NCI-H748 treated with DMSO at 0.1 percent for 48 hours (cell line): ENCODE measurements around the gene NEO1.
A peak's percentile ranks its signal among the peaks of the same experiment; 100 is the strongest.
"Not testable (repeated sequence)": the region's sequence is repeated elsewhere in the genome, so short reads cannot be mapped to it uniquely, and the experiment has no call there.

ENCODE experiments used
- DNase-seq: peaks from one replicate; lab custom pipeline; 2025; lab: John Stamatoyannopoulos, UW

NEO1 gene

GRCh38 chr15:73265536-73266153 is 213.4 kb downstream of the NEO1 start:
- peak; percentile 7 for DNase-seq

DNA sequence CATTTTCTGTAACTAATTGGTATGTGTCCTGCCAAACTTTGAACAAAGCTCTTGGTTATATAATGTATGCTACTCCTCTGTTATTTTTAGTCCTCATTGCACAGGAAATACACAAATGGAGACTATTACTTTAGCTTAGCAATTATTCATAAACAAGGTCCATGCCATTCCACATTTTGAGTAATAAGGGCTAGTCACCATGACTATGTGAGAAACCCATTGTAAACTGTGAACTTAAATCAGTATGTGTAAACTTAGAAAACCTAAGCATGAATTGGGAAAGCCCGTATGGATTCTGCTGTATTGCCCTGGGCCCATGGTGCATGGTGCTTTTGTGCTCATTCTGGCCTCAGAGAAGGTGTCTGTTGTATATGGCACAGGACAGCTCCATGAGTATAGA is 216.2 kb downstream of the NEO1 start:
- no peak for DNase-seq

GRCh38 chr15:73270366-73271097 is 218.3 kb downstream of the NEO1 start:
- DNase-seq: no peak

DNA sequence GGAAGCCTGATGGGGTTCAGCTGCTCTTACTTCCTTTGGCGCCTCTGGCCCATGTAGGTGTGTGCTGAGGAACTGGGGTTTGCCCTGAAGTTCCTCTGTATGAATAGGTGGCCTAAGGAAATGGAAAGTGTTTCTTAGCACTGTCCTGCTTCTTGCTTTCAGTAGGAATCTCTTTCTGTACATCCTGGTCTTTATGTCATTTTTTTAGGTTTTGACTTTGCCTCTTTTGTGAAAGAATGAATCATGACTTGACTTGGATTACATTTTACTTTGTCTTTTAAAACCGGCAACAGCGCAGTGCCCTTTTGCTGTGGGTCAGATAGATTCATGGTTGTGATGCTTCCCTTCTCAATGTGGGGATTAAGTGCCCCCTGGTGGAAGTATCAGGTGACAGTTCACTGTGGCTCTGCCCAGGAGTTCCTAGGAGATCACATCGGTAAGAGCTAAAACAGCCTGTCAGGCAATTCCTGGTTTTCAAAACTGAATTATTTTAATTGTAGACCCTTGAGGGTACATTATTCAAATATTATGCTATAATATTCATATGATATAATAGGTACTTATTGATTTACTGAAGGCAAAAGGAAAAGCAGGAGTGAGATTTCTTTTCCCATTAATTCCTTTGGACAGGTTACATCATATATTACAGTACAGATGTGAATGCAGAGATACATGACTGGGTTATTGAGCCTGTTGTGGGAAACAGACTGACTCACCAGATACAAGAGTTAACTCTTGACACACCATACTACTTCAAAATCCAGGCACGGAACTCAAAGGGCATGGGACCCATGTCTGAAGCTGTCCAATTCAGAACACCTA is 221.1 kb downstream of the NEO1 start:
- DNase-seq: peak; percentile 5

GRCh38 chr15:73275862-73276261 is 223.6 kb downstream of the NEO1 start:
- no peak for DNase-seq

DNA sequence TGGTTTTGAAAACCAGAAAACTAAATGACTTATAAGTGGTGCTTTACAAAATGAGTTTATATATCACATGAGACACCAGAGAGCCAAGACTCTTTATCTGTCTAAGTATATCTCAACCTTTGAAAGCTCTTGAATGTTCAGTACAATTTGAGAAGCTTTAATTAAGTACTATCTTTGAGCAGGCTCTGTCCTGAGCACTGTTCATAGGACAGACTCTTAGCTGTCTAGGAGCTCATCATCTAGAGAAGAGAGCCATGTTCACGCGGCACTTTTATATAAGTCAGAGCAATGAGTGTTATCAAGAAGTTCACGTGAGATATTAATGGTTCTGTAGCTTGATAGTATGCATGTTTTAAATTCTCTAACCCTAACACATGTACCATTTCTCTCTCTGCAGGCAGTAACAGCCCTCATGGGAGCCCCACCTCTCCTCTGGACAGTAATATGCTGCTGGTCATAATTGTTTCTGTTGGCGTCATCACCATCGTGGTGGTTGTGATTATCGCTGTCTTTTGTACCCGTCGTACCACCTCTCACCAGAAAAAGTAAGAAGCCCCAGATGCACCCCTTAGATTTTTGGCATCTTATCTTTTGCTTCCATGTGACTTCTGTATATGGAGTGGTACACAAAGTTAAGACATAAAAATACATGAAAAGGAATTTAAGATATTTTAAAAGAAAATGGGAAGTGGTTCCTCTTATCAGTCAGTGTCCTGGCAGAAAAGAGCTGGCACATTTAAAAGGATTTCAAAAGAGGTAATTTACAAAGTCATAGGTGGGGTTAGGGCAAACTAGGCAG is 230.5 kb downstream of the NEO1 start:
- no peak for DNase-seq

DNA sequence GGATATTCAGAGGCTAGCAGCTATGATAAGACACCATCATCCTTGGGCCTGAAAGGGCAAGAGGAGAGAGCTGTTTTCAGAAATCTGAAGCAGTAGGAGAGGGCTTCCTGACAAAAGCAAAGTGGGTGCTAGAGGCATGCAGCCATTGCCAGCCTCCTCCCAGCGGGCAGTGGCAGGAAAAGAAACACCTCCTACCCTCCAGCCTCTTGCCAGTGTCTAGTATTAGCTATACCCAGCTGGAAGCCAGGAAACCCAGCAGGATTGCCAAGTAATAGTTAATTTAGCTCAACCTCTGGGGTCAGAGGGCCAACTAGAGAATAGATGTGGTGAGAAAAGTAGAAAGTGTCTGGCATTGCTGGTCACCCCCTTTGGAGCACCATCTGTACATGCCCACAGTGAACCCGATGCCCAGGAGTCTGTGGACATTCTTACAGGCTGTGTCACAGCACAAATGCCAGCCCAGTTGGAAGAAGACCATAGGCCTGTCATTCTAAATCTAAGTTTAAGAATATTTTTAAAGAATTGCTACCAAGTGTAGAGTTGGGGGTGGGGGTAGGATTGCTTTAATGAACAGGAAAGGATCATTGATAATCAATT is 231.2 kb downstream of the NEO1 start:
- no peak for DNase-seq

DNA sequence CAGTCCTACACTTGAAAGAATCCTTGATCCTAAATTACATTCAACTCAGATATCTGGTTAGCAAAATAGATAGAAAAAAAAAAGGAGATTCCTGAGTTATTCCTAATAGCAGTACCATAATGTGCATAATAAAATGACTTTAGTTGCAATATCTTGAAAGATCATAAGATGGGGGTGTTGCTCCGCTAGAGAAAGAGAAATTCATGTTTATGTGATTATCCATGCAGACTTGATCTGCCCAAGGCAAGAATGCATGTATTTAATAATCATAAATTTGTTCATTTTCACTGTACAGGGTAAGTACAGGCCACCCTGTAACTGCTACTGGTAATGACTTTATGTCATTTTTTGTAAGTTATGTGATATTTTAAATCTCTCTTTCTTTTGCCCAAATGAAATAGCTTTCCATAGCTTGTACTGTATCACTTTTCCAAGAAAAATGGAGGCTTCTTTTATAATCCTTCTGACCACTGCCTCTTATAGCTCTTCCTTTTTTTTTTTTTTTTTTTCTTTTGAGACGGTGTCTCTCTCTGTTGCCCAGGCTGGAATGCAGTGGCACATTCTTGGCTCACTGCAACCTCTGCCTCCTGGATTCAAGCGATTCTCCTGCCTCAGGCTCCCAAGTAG is 231.9 kb downstream of the NEO1 start:
- DNase-seq: no peak

- DNase-seq: no peak
Observed at GRCh38 chr15:73286311-73286710, 234.0 kb downstream of the NEO1 start.

- no peak for DNase-seq
Observed at GRCh38 chr15:73287019-73287418, 234.8 kb downstream of the NEO1 start.

- DNase-seq: no peak
Observed at GRCh38 chr15:73291441-73291840, 239.2 kb downstream of the NEO1 start.

DNA sequence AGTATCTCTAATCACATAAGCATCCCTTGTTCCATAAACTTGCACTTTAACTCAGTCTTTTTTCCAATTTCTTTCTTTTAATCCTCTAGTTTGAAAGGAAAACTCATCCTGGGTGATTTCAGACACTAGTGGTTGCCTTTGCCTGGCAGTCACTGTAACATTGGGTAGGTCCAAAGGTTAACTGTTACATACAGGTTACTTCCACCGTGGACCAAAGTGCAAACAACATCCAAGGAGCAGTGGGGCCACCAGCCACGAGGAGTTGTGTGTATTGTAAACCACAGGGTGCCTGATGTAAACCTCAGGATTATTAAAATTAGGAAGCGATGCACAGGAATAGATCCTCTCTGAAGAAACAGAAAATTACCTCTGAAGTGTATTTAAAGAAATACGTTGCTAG is 241.5 kb downstream of the NEO1 start:
- no peak for DNase-seq

GRCh38 chr15:73295630-73296286 is 243.5 kb downstream of the NEO1 start:
- DNase-seq: no peak

DNA sequence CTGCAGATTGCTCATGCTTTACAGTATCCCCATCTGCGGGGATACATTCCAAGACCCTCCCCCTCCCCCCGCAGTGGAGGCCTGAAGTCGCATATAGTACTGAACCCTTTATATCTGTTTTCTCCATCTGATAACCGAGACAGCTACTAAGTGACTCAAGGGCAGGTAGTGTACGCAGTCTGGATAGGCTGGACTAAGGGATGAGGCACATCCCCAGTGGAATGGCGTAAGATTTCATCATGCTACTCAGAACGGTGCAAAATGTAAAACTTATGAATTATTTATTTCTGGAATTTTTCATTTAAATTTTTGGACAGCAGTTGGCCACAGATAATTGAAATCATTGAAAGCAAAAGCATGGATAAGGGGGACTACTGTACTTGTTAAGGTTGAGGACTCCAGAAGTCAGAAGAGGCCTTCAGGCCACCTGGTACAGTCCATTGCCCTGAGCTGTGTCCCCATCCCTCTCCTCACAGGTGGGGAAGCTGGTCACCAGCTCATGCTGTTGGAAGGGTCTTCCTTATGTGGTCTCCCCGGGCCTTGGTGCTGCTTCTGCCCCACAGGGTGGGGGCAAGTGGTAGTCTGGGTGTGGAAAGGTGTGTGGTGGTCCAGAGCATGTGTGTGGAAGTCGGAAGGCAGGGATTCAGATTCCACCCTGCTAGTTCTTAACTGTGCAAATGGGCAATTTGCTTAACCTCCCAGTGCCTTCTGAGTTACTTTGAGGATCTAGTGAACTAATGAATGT is 244.5 kb downstream of the NEO1 start:
- no peak for DNase-seq

- DNase-seq: no peak
Observed at GRCh38 chr15:73298522-73299245, 246.4 kb downstream of the NEO1 start.

GRCh38 chr15:73300286-73300685 is 248.0 kb downstream of the NEO1 start:
- not testable (repeated sequence) for DNase-seq

DNA sequence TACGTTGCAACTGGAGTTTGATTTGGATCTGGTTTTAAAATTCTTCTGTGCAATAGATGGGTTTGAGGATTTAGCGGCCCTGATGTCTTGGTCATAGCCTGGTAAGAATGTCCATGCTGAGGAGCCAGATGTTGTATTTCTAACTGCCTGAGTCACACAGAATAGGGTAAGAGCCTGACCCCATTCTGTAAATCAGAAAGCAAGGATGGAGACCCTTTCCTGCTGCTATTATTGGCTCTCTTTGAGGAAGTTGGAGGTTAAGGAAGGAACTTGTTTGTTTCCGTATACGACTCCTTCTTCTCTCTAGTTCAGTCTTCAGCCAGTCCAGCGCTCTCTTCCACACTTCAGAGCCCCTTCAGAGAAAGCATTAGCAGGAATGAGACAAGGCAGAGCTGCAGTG is 251.4 kb downstream of the NEO1 start:
- no peak for DNase-seq

GRCh38 chr15:73305331-73306211 is 253.3 kb downstream of the NEO1 start:
- DNase-seq: peak; percentile 66
